Endothelial cell of umbilical vein (primary cell): ENCODE measurements around the gene EAF1. TPM values are rescaled to one million over a fixed set of nuclear protein-coding genes. Genes with fewer than 3 reads are reported as not detected.

Experiments
- BruUV-seq: library from RNA; stranded (reverse); fragments of 400-500 nt; replicated peaks from 2 replicates; lab custom pipeline; 2021; lab: Mats Ljungman, UMichigan
- CTCF ChIA-PET: fragments of 300-600, 350-600 bp; sonication (Branson Sonifier 250); formaldehyde crosslinking; loops from one replicate; lab custom pipeline; 2021; ENCODE audit warnings: antibody characterized with exemption, inconsistent platforms; lab: Charles Lee
- POLR2A ChIA-PET: fragments of 300-600, 350-600 bp; sonication (Branson Sonifier 250); formaldehyde crosslinking; loops from one replicate; lab custom pipeline; 2021; ENCODE audit warnings: antibody characterized with exemption, inconsistent platforms; lab: Charles Lee
- DNase-seq: peaks from one replicate; pipeline ENCODE4 v3.0.0-alpha.2; 2011; ENCODE audit warnings: low read depth, low spot score
- FAIRE-seq: peaks from 2 replicates; lab custom pipeline; 2011; peaks lifted over from hg19 to GRCh38; lab: Jason Lieb, UNC
- H2AFZ ChIP-seq: 2 replicates; pipeline ENCODE4 v1.6.0; 2012; ENCODE audit warnings: low read depth, low read length, control low read depth, inconsistent platforms
- H3K27ac ChIP-seq: 2 replicates; pipeline ENCODE4 v1.5.1; 2011; ENCODE audit warnings: low read depth, mild to moderate bottlenecking, control low read depth, low read length, moderate library complexity; ENCODE audit not compliant: insufficient read depth
- H3K27me3 ChIP-seq, 2 experiments: 2 replicates each; pipeline versions ENCODE4 v1.6.0 to v1.6.1; 2011; ENCODE audit warnings: low read length in 2 of 2, mixed read lengths in 1 of 2; ENCODE audit not compliant: control insufficient read depth in 2 of 2, insufficient read depth in 2 of 2
- H3K36me3 ChIP-seq, 2 experiments: 2 replicates in 1 of 2; 3 replicates in 1 of 2; pipeline ENCODE4 v1.5.1; 2011; ENCODE audit warnings: low read length in 2 of 2, mild to moderate bottlenecking in 1 of 2, moderate library complexity in 1 of 2; ENCODE audit not compliant: control insufficient read depth in 2 of 2, insufficient read depth in 2 of 2; ENCODE audit errors: extremely low read depth in 1 of 2
- H3K4me1 ChIP-seq: 3 replicates; pipeline ENCODE4 v1.5.1; 2011; ENCODE audit warnings: mild to moderate bottlenecking, low read length; ENCODE audit not compliant: control insufficient read depth, insufficient read depth; ENCODE audit errors: extremely low read depth
- H3K4me2 ChIP-seq: 2 replicates; pipeline ENCODE4 v1.6.1; 2011; ENCODE audit warnings: low read length, control low read depth, mixed read lengths; ENCODE audit not compliant: insufficient read depth
- H3K4me3 ChIP-seq, 3 experiments: fragments of 200-600 bp in 1 of 3; sonication (generic), shearing (Covaris generic) in 1 of 3; replicated peaks in 1 of 3; 2 replicates each; pipeline ENCODE4 v1.5.1; 2011 to 2016; ENCODE audit warnings: control low read depth in 3 of 3, low read length in 3 of 3, mild to moderate bottlenecking in 2 of 3, inconsistent platforms in 1 of 3, low read depth in 1 of 3, moderate library complexity in 1 of 3; ENCODE audit not compliant: insufficient read depth in 1 of 3
- H3K79me2 ChIP-seq: 2 replicates; pipeline ENCODE4 v1.6.0; 2012; ENCODE audit warnings: low read length, inconsistent platforms; ENCODE audit not compliant: control insufficient read depth, insufficient read depth
- H3K9ac ChIP-seq: replicated peaks from 2 replicates; pipeline ENCODE3; 2011; ENCODE audit warnings: low read length, control low read depth; ENCODE audit not compliant: insufficient read depth; ENCODE audit errors: extremely low read depth
- H3K9me1 ChIP-seq: replicated peaks from 3 replicates; pipeline ENCODE4 v1.6.0; 2011; ENCODE audit warnings: mild to moderate bottlenecking, low read length; ENCODE audit not compliant: control insufficient read depth, insufficient read depth; ENCODE audit errors: extremely low read depth
- H3K9me3 ChIP-seq: replicated peaks from 2 replicates; pipeline ENCODE4 v1.5.1; 2012; ENCODE audit warnings: low read length, inconsistent platforms; ENCODE audit not compliant: control insufficient read depth, insufficient read depth
- H4K20me1 ChIP-seq: replicated peaks from 2 replicates; pipeline ENCODE3; 2011; ENCODE audit warnings: mild to moderate bottlenecking, low read length; ENCODE audit not compliant: control insufficient read depth, insufficient read depth; ENCODE audit errors: extremely low read depth
- EZH2 ChIP-seq: IDR thresholded peaks from 2 replicates; pipeline ENCODE4 v1.6.1; 2012; ENCODE audit warnings: borderline replicate concordance, low read depth, mild to moderate bottlenecking, moderate library complexity, low read length, inconsistent platforms; ENCODE audit not compliant: severe bottlenecking
- FOS ChIP-seq: IDR thresholded peaks from 2 replicates; pipeline ENCODE4 v1.6.1; 2011; ENCODE audit warnings: mild to moderate bottlenecking, low read length, moderate library complexity, borderline replicate concordance; ENCODE audit not compliant: insufficient read depth
- GATA2 ChIP-seq: IDR thresholded peaks from 2 replicates; pipeline ENCODE4 v1.7.0; 2011; ENCODE audit warnings: low read depth, mild to moderate bottlenecking, moderate library complexity, mixed read lengths, low read length; ENCODE audit not compliant: insufficient read length, insufficient read depth
- JUN ChIP-seq: IDR thresholded peaks from 2 replicates; pipeline ENCODE4 v1.6.1; 2011; ENCODE audit warnings: borderline replicate concordance, low read depth; ENCODE audit not compliant: insufficient read length, insufficient read depth
- MYC ChIP-seq: IDR thresholded peaks from one replicate; pipeline ENCODE4 v1.6.1; 2011; ENCODE audit warnings: mild to moderate bottlenecking, low read depth, low read length
- POLR2A ChIP-seq: IDR thresholded peaks from 2 replicates; pipeline ENCODE4 v1.6.1; 2012; ENCODE audit warnings: low read depth, mild to moderate bottlenecking, control low read depth, low read length
- POLR2AphosphoS5 ChIP-seq: IDR thresholded peaks from 2 replicates; pipeline ENCODE4 v1.6.1; 2012; ENCODE audit warnings: low read depth, mild to moderate bottlenecking, control low read depth, low read length, moderate library complexity; ENCODE audit not compliant: insufficient read depth
- dilution Hi-C: fragments of 300-500 bp; cut with MboI; formaldehyde crosslinking; loops from one replicate; pipeline ENCODE4 v1.15.0; 2019; ENCODE audit warnings: low sequenced_read_pairs; ENCODE audit not compliant: extremely low pct_ligation_motif_present
- intact Hi-C: fragments of 100-400 bp; cut with micrococcal nuclease; formaldehyde crosslinking; loops from one replicate; pipeline ENCODE4 v1.10.0; 2022
- polyA plus RNA-seq, 4 experiments: library from polyadenylated mRNA; depleted of rRNA in 3 of 4; stranded (reverse) in 3 of 4; unstranded in 1 of 4; fragments of >200 nt; gene quantifications; 2 replicates each; pipeline versions ENCODE4 v1.2.1 to v1.2.3, GENCODE V29; 2011 to 2012; ENCODE audit warnings: missing spikeins in 1 of 4
- total RNA-seq: library from RNA; stranded (reverse); gene quantifications from 2 replicates; pipeline ENCODE4 v1.2.3, GENCODE V29; 2021
- TF ChIP-seq, protein P1 (sequence below), 2 donors: IDR thresholded peaks; 1 replicate in 1 of 2; 2 replicates in 1 of 2; pipeline ENCODE4 v1.5.1; 2011; ENCODE audit warnings: low read length in 2 of 2, mild to moderate bottlenecking in 2 of 2, moderate library complexity in 2 of 2, control low read depth in 1 of 2, inconsistent platforms in 1 of 2, low read depth in 1 of 2; ENCODE audit not compliant: insufficient read depth in 1 of 2; ENCODE audit errors: extremely low read depth in 1 of 2
- TF ChIP-seq, protein P2 (sequence below): IDR thresholded peaks from 2 replicates; pipeline ENCODE4 v1.6.1; 2011; ENCODE audit not compliant: insufficient read depth, insufficient read length

Gene EAF1
- total and polyA plus RNA-seq, 2 donors (not counting 3 experiments of a cell fraction or from before 2014, with no cell fraction given) = 8.7 to 18.2 TPM

GRCh38 chr3:15401936-15402335, 25.5 kb upstream of the EAF1 start:
- no peaks in the 10 kb centered on the region for H3K4me1 ChIP-seq
- no peak overlapping the region for H3K4me3 ChIP-seq
- ChIA-PET POLR2A (no interaction called here), CTCF (interaction anchor here (13.9 kb wide), 1 partner anchor 135 kb away, joined by 350 read pairs; no protein-coding TSS in a partner anchor)
- H3K27me3 ChIP-seq = no peaks in the 10 kb centered on the region
- intact Hi-C loops = no loop called here
- H3K27ac ChIP-seq = no peak overlapping the region
- no peak for FAIRE-seq
- H3K9me1 ChIP-seq = no peaks in the 10 kb centered on the region
- no peak for DNase-seq
- no peaks in the 10 kb centered on the region for H3K36me3 ChIP-seq
- dilution Hi-C loops = no loop called here
- H2AFZ ChIP-seq = no peak overlapping the region
- no peaks in the 10 kb centered on the region for H3K79me2 ChIP-seq
- H4K20me1 ChIP-seq = no peaks in the 10 kb centered on the region
- H3K9me3 ChIP-seq = no peaks in the 10 kb centered on the region
- H3K4me2 ChIP-seq = no peak overlapping the region
- BruUV-seq = no TSS peak
- H3K9ac ChIP-seq = no peak overlapping the region
- no peak for TF ChIP-seq POLR2A
- TF ChIP-seq GATA2 = no peak
- TF ChIP-seq, protein P1, sequence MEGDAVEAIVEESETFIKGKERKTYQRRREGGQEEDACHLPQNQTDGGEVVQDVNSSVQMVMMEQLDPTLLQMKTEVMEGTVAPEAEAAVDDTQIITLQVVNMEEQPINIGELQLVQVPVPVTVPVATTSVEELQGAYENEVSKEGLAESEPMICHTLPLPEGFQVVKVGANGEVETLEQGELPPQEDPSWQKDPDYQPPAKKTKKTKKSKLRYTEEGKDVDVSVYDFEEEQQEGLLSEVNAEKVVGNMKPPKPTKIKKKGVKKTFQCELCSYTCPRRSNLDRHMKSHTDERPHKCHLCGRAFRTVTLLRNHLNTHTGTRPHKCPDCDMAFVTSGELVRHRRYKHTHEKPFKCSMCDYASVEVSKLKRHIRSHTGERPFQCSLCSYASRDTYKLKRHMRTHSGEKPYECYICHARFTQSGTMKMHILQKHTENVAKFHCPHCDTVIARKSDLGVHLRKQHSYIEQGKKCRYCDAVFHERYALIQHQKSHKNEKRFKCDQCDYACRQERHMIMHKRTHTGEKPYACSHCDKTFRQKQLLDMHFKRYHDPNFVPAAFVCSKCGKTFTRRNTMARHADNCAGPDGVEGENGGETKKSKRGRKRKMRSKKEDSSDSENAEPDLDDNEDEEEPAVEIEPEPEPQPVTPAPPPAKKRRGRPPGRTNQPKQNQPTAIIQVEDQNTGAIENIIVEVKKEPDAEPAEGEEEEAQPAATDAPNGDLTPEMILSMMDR (IDR thresholded peaks at IDR 0.05; ENCODE audit: extremely low read depth in 1 of 2, insufficient read depth in 1 of 2, low read depth in 1 of 2, low read length in 2 of 2) = no peak
- no peak for TF ChIP-seq EZH2
- no peak for TF ChIP-seq JUN
- TF ChIP-seq, protein P2, sequence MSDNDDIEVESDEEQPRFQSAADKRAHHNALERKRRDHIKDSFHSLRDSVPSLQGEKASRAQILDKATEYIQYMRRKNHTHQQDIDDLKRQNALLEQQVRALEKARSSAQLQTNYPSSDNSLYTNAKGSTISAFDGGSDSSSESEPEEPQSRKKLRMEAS = no peak
- no peak for TF ChIP-seq POLR2AphosphoS5
- TF ChIP-seq MYC = no peak
- no peak for TF ChIP-seq FOS
